Ecto neural progenitor cell (in vitro differentiated cells): ENCODE results near the gene CHCHD10.
"Not testable (repeated sequence)": the region's sequence is repeated elsewhere in the genome, so short reads cannot be mapped to it uniquely, and the experiment has no call there.

Experiments used
- DNase-seq: peaks from one replicate; pipeline ENCODE4 v3.0.0-alpha.2; 2018; ENCODE audit warnings: low spot score

The CHCHD10 gene

DNA sequence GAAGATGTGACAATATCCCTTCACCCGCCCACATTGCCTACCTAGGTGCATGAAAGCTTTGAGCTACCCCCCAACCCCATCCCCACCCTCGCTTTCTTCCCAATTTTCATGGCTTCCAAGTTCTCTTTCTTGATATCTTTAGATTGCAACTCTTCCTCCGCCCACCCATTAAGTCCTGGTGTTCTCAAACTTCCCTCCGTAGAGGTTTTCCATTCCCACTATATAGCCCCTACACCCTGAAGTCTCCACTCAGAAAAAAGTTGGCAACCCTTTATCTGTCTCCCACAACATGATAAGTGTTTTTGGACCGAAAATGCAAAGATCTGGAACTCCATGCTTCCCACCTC is 17.4 kb downstream of the CHCHD10 start:
- no peak for DNase-seq

DNA sequence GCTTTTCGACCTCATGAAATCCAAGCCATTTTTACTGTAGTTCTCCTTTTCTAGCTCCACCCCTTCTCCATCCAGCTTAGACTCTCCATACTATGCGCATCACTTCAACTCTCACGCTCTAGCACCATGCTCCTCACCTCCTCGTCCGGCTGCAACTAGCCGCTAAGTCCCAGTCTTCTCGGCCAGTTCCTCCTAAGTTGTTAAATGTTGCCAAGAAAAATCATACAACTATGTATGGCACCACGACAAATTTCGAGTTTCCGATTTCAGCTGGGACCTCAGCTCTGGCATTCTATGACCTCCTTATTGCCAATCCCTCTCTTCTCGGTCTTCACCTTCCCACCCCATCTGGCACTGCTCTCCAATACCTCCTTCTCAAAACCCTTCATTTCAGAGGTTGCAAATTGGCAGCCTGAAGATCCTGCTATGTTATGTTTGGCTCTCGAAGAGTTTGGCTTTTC is 17.9 kb downstream of the CHCHD10 start:
- DNase-seq, result no peak

DNA sequence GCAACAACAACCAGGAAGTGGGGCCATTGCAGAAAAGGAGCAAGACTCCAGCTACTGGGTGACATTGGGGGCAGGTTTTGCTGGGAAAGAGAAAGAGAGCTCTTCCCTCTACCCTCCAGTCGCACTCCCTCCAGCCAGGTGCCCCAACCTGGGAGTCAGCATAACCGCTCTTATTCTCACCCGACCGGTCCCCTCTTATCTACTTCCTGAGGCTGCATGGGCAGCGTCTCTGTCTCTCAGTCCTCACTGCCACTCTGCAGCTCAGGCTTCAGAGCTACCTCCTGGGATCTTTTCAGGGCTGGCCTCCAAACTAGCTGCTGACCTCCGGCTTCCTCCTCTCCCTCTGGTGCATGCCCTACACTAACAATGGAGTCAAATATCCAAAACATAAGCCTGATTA is 22.0 kb downstream of the CHCHD10 start:
- no peak for DNase-seq

DNA sequence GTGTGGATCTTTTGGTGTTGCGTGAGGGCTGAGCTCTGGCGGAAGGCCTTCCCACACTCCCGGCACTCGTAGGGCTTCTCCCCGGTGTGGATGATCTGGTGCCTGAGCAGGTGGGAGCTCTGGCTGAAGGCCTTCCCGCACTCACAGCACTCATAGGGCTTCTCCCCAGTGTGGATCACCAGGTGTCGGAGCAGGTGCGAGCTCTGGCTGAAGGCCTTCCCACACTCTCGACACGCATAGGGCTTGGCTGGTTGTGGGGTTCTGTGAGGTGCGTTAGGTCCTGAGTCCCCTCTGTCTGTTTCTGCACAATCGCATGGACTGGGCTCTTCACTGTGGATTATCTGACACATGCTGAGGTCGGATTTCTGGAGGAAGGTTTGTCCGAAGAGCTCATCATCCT is 23.3 kb downstream of the CHCHD10 start:
- DNase-seq, result no peak

DNA sequence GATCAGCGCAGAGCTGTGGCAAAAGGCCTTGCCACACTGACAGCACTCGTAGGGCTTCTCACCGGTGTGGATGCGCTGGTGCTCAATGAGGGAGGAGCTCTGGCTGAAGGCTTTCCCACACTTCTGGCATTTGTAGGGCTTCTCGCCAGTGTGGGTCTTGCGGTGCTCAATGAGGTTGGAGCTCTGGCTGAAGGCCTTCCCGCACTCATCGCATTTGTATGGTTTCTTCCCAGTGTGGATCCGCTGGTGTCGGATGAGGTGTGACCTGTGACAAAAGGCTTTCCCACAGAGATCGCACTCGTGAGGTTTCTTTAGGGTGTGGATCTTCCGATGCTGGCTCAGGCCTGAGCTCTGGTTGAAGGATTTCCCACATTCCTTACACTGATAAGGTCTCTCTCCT is 23.8 kb downstream of the CHCHD10 start:
- DNase-seq, result no peak

DNA sequence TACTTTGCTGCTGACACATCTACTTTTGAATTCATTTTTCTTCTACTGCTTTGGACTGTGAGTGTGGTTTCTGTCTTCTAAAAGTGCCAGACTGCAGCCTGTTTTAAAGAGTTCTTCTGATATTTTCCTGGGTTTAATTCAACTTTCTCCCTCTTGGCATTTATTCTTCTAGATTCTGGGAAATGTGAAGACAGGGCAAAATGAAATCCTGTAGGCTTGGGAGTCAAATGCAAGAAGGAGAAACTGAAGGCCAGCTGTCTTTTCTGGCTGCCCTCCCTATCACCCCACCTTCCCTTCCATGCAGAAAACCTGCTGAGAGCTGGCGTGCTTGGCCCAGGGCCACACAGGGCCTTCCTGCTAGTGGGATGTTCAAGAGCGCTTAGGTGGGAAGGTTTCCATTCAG is 24.5 kb downstream of the CHCHD10 start:
- DNase-seq, result no peak

DNA sequence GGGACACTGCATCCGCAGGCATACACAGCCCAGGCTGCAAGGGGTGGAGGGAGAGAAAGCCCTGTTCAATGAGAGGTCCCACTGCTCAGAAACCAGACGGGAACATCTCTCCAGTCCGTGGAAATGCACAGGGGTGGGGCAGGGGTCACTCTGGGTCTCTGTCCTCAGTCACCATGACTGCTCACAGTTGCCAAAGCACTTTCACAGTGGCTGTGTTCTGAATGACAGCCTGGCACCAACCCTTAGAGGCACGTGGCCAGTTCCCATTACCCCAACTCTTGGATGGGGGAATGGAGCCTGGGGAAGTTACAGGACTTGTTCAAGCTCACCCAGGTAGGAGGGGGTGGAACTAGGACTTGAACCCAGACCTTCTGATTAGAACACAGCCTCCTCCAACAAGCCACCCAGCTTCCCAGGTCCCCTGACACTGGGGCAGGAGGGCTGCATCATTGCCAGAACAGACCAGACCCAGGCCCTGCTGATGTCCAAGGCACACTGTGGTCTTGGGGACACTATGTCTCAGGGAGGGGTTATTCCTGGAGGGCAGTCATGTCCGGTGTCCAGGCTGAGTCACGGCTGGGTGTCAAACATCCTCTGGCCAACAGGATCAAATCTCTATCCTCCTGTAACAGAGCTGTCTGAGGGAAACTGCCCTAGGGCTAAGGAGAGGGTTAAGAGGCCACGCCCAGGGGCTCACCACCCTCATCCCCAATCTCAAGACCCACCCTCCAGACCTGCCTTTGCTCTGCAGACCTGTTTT is 25.1 kb downstream of the CHCHD10 start:
- no peak for DNase-seq

DNA sequence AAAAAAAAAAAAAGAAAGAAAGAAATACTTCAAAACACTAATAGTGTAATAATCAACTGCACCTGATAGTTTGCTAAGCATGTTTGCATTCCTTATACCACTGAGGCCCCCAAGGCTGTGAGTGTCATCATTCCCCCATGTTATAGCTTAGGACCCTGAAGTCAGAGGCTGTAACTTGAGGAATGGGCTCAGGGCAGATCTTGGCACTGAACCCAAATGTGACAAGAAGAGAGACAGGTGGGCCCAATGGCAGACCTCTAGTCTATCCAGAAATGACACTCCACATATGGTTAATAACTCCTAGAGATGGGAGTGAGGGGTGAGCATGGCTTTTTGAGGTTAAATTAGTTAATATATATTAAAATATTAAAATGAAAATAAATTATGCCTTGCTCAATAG is 30.1 kb downstream of the CHCHD10 start:
- no peak for DNase-seq

DNA sequence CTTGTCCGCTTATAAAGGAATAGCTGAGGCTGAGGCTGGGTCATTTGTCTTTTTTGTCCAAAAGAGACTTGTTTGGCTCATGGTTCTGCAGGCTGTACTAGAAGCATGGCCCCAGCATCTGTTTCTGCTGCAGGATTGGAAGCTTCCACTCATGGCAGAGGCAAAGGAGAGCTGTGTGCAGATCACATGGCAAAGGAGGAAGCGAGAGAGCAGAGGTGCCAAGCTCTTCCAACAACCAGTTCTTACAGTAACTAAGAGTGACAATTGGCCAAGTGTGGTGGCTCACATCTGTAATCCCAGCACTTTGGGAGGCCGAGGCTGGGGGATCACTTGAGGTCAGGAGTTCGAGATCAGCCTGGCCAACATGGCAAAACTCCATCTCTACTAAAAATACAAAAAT is 39.7 kb downstream of the CHCHD10 start:
- not testable (repeated sequence) for DNase-seq

DNA sequence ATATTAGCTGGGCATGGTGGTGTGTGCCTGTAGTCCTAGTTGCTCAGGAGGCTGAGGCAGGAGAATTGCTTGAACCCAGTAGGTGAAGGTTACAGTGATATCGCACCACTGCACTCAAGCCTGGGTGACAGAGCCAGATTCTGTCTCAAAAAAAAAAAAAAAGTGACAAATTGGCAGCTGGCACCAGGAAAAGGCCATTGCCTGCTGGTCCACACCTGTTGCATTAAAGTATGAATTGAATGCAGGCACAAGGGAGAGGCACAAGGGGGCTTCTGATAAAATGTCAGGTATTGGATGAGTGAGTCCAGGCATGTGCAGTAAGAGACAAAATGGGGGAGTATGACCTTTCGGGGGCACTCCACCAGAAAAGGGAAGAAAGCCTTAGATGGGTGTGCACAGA is 45.0 kb downstream of the CHCHD10 start:
- DNase-seq, result no peak

DNA sequence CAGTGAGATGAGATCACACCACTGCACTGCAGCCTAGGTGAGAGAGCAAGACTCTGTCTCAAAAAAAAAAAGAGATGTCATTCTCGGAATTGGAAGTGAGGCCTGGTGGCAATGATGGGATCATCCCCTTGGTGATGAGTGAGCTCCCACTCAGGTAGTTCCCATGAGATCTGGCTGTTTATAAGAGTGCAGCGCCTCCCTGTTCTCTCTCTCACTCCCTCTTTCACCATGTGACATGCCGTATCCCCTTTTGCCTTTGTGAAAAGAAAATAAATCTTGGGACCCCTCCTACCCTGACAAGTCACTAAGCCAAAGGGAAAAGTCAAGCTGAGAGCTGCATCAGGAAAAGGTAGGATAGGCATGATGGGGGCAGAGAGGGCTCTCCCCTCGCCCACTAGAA is 45.6 kb downstream of the CHCHD10 start:
- no peak for DNase-seq

DNA sequence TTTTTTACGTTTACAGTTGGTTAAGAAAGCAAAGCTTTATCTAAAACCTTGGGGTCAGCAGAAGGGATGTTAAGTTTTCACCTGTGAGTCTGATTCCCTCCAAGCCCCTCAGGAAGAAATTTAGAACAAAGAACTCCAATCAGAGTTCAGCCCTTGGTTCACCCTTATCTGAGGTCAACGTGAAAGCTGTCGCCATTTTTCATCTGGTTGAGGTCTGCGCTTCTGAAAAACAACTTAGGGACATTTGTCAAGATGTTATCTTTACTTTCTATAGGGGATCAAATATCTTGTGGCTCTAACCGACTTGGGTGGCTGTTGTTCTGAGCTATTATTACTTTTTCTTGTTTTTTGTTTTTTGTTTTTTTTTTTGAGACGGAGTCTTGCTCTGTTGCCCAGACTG is 46.9 kb downstream of the CHCHD10 start:
- DNase-seq, result no peak

DNA sequence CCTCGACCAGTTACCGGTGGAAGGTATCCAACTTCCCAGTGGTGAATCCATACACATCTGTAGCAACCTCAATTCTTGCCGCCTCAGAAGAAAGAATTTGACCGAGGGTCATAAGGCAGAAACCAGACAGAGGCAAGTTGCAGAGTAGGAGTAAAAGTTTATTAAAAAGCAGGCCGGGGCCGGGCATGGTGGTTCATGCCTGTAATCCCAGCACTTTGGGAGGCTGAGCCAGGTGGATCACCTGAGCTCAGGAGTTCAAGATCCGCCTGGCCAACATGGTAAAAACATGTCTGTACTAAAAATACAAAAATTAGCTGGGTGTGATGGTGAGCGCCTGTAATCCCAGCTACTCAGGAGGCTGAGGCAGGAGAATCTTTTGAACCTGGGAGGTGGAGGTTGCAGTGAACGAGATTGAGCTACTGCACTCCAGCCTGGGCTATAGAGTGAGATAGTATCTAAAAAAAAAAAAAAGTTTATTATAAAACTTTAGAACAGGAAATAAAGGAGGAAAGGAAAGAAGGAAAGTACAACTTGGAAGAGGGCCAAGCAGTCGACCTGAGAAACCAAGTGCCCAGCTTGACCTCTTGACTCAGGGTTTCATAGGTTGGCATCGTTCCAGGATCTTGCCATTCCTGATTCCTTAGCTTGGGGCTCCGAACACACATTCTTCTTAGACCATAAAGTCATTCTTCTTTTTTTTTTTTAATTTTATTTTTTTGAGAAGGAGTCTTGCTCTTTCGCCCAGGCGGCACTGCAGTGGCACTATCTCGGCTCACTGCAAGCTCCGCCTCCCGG is 49.2 kb downstream of the CHCHD10 start:
- DNase-seq, result no peak

DNA sequence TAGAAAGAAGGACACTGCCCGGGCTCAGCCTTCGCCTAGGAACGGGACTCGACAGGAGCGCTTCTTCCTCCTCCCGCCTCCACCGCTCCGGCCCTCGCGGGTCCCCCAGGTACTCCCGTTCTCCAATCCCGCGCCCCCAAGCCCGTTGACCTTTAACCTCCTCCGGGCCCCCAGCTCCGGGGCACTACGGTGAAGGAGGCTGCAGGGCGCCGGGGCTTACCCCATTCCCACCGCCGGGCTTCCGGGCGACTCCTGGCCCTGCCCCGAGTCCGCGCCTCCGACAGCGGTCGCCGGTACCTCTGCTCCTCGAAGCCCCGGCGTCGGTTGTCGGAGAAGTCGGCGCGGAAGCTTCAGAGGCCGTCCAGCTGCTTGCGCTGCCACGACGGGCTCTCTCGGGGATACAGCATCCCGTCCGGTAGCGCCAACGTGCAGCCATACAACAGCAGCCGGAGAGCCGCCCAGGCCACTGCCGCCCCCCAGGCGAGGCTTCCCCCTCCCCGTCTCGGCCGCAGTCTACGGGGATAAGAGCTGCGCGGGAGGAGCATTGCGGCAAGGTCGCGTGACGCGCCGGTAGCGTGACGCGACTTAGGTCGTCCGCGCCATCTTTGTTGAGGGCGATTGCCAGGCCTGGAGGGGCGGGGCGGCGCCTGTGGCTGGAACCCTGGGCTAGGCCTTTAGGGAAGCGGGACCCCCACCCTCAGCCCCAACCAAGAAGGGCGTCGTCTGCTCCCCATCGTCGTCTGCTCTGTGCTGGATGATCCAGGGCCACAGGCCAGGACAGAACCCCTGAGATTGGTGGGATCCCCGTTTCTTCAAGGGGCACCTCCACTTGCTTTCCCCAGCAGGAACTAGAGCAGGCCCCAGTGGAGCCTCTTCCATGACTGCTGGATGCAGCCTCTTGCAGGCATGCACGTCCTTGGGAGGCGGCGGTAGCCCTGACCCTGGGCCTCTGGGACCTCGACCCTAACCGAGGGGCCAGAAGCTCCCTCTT is 50.7 kb downstream of the CHCHD10 start:
- peak; percentile 92 for DNase-seq
